ENCODE data around the gene PRRX2.
A peak's percentile ranks its signal among the peaks of the same experiment; 100 is the strongest.
"Not testable (repeated sequence)": the region's sequence is repeated elsewhere in the genome, so short reads cannot be mapped to it uniquely, and the experiment has no call there.

PRRX2 gene

DNA sequence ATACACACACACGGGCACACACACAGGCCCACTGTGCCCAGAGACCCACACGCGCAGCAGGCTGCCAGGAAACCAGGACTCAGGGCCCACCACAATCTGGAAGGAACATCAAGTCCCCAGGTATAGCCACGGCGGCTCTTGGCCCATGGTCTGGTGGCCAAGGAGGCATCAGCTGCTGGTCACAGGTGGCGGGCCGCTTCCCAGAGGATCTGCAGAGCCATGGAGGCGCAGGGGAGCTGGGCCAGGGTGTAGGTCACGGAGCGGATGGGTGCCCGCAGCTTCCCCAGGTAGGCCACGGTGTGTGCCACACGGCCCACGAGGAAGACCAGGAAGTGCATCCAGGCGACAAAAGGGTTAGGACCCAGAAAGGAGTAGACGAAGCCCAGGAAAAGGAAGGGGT lies 74.0 kb downstream of the PRRX2 start:
- DNase-seq = no peak

DNA sequence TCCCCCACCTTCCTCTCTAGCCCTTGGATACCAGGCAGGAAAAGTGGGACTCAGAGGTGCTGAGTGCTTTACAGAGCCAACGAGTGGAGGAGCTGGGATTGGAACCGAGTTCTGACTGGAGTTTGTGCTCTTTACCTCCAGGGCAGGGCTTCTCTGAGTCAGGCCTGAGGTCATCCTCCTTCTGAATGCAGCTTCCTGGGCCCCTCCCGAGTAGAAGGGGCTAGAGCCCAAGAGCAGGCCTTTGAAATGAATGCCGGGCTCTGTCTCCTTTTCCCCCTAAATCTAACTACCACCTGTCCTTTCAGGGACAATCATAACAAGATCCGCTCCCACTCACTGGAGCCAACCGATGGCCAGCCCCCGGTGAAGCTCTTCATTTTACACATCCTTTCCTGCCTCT lies 74.7 kb downstream of the PRRX2 start:
- no peak for DNase-seq

GRCh38 chr9:129740666-129741464 lies 75.4 kb downstream of the PRRX2 start:
- DNase-seq = no peak

GRCh38 chr9:129745200-129745599 lies 79.8 kb downstream of the PRRX2 start:
- no peak for DNase-seq

GRCh38 chr9:129746092-129746777 lies 80.8 kb downstream of the PRRX2 start:
- no peak for DNase-seq

GRCh38 chr9:129748249-129748648 lies 82.8 kb downstream of the PRRX2 start:
- DNase-seq = no peak

DNA sequence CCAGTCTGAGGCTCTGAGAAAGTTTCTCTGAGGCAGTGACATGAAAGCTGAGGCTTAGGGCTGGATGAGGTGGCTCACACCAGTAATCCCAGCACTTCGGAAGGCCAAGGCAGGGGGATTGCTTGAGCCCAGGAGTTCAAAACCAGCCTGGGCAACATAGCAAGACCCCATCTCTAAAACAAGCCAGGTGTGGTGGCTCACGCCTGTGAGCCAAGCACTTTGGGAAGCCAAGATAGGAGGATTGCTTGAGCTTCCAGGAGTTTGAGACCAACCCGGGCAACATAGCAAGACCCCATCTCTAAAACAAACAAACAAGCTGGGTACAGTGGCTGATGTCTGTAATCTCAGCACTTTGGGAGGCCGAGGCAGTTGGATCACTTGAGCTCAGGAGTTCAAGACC lies 83.6 kb downstream of the PRRX2 start:
- DNase-seq = not testable (repeated sequence)

GRCh38 chr9:129749575-129749974 lies 84.1 kb downstream of the PRRX2 start:
- no peak for DNase-seq

- no peak for DNase-seq
These were observed 84.7 kb downstream of the PRRX2 start for GRCh38 chr9:129750013-129750638.

GRCh38 chr9:129751841-129752801 lies 86.7 kb downstream of the PRRX2 start:
- no peak for DNase-seq

- peak; percentile 75 for DNase-seq
These were observed 87.7 kb downstream of the PRRX2 start, which contains the start of gene PTGES for GRCh38 chr9:129752900-129753729. PTGES (minus strand) TSS chr9:129753042; CDS start chr9:129753012, 30 bp downstream.

DNA sequence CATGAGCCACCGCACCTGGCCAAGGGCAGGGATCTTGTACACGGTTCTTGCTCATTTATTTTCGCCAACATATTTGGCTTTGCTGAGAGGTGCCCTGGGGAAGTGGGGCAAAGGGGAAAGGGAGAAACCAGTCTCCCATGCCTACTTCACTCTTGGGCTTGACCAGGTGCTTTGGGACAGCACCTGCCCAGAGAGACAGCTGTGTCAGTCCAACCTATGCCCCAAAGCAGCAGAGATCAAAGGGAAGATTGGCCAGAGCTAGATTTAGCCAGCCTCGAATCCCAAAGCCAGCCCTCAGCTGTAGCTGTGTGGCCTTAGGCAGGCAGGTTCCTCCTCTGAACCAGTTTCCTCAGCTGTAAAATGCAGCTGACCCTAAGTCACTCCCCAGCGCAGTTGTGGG lies 89.7 kb downstream of the PRRX2 start:
- DNase-seq = no peak

GRCh38 chr9:129756191-129756590 lies 90.7 kb downstream of the PRRX2 start:
- DNase-seq = no peak

DNA sequence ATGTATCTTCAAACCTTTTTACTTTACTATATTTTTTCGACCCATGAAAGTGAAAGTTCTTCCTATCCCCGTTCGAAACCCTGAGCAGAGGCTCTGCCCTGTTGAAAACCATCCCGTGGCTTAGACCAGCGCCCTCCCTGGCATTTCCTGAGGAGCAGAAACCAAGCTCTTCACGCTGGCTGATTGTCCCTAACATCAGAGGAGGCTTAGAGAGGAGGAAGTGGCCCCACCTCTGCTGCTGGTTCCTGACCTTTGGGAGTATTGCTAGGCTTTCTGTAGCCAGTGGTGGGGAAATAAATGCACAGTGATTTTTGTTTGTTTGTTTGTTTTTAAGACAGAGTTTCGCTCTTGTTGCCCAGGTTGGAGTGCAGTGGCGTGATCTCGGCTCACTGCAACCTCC lies 91.6 kb downstream of the PRRX2 start:
- peak; percentile 23 for DNase-seq

DNA sequence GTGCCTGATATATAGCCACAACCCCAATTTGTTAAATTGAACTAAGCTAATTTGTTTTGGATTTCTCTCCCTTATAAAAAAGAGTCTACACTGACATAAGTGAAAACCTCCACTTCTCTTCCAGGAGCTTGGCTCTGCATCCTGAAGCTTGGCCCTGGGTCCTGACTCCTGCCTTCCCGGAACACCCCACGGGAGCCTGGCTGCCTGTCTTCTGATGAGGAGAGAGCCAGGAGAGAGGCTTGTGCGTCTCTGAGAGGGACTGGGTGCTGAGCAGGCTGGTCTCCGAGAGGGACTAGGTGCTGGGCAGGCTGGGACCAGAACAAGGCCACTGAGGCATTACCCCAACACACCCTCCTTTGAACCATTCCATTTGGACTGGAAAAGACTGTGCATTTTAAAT lies 93.9 kb downstream of the PRRX2 start:
- no peak for DNase-seq

DNA sequence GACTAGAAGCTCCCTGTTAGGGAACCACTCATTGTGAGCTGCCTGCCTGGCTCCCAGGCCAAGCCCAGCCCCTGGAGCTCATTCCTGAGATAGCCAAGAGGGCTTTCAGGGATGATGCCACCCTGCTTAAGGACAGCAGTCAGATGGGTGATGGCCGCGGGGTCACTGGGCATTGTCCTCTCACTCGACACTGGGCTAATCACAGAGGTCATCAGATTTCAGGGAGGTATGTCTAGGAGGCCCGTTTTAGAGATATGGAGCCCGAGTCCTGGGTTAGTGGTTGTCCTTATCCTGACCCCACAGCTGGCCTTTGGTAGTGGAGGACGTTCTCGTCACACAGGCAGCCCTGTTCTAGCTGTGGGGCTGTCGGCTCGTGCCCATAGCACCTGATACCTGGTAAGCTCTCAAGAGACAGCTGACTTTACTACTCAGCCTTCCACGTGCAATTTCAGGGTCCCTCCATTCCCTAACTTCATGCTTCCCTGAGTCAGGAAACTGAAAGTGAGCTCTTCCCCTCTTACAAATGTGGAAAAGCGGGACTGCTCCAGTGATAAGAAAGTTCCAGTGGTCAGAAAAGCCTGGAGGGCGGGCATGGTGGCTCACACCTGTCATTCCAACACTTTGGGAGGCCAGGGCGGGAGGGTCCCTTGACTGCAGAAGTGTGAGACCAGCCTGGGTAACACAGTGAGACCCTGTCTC lies 94.5 kb downstream of the PRRX2 start:
- DNase-seq = no peak

- DNase-seq = not testable (repeated sequence)
These were observed 95.3 kb downstream of the PRRX2 start for GRCh38 chr9:129760784-129761183.

GRCh38 chr9:129761293-129761900 lies 96.0 kb downstream of the PRRX2 start:
- no peak for DNase-seq

GRCh38 chr9:129761901-129762369 lies 96.5 kb downstream of the PRRX2 start:
- no peak for DNase-seq

GRCh38 chr9:129762370-129762984 lies 97.0 kb downstream of the PRRX2 start:
- not testable (repeated sequence) for DNase-seq
